Measurements from ENCODE around the gene KRTAP17-1. TPM values are rescaled to one million over a fixed set of nuclear protein-coding genes. Genes with fewer than 3 reads are reported as not detected.

KRTAP17-1 gene
- polyA plus RNA-seq, 1 donor from 2014 or later = not detected

- TF ChIP-seq EZH2 (IDR thresholded peaks at IDR 0.05; ENCODE audit: borderline replicate concordance, insufficient read depth, low read length, poor library complexity, severe bottlenecking) (no peak), SMC3 (conservative IDR thresholded peaks at IDR 0.05; ENCODE audit: poor library complexity) (no peak), RAD21 (conservative IDR thresholded peaks at IDR 0.05) (no peak), POLR2AphosphoS5 (IDR thresholded peaks at IDR 0.05) (no peak), MXI1 (conservative IDR thresholded peaks at IDR 0.05; ENCODE audit: poor library complexity, severe bottlenecking) (no peak), CTCF (IDR thresholded peaks at IDR 0.05; ENCODE audit: poor library complexity, severe bottlenecking) (no peak), TAF1 (IDR thresholded peaks at IDR 0.05; ENCODE audit: low read depth) (no peak), REST (IDR thresholded peaks at IDR 0.05; ENCODE audit: borderline replicate concordance) (no peak), EP300 (conservative IDR thresholded peaks at IDR 0.05; ENCODE audit: poor library complexity, severe bottlenecking) (no peak)
- no peaks in the 10 kb centered on the region for H3K9me3 ChIP-seq (ENCODE audit: low read length)
- no peaks in the 10 kb centered on the region for H3K79me2 ChIP-seq (replicated peaks; ENCODE audit: insufficient read depth, low read length)
- H3K27me3 ChIP-seq (ENCODE audit: insufficient read depth, low read depth, low read length) = no peaks in the 10 kb centered on the region
- H4K20me1 ChIP-seq (ENCODE audit: insufficient read depth) = no peaks in the 10 kb centered on the region
- H2AFZ ChIP-seq (ENCODE audit: low read depth, low read length) = no peak overlapping the region
- H3K9me2 ChIP-seq (ENCODE audit: insufficient read depth, low read length) = no peaks in the 10 kb centered on the region
- H3F3A ChIP-seq (ENCODE audit: insufficient read depth, low read length, poor library complexity, severe bottlenecking) = no peaks in the 10 kb centered on the region
- H3K9ac ChIP-seq (ENCODE audit: low read length) = no peak overlapping the region
- H3K4me3 ChIP-seq (ENCODE audit: low read length) = no peak overlapping the region
- H3K27ac ChIP-seq (ENCODE audit: low read length) = no peak overlapping the region
- H3K4me2 ChIP-seq (ENCODE audit: low read length) = no peak overlapping the region
- H3K36me3 ChIP-seq (ENCODE audit: insufficient read depth, low read length) = no peaks in the 10 kb centered on the region
Observed at GRCh38 chr17:41287050-41287449, 28.5 kb downstream of the KRTAP17-1 start.

- no peak for TF ChIP-seq TAF1 (IDR thresholded peaks at IDR 0.05; ENCODE audit: low read depth)
- no peak for TF ChIP-seq CTCF (IDR thresholded peaks at IDR 0.05; ENCODE audit: poor library complexity, severe bottlenecking)
- TF ChIP-seq REST (IDR thresholded peaks at IDR 0.05; ENCODE audit: borderline replicate concordance) = no peak
- TF ChIP-seq MXI1 (conservative IDR thresholded peaks at IDR 0.05; ENCODE audit: poor library complexity, severe bottlenecking) = no peak
- no peak for TF ChIP-seq EZH2 (IDR thresholded peaks at IDR 0.05; ENCODE audit: borderline replicate concordance, insufficient read depth, low read length, poor library complexity, severe bottlenecking)
- no peak for TF ChIP-seq SMC3 (conservative IDR thresholded peaks at IDR 0.05; ENCODE audit: poor library complexity)
- TF ChIP-seq EP300 (conservative IDR thresholded peaks at IDR 0.05; ENCODE audit: poor library complexity, severe bottlenecking) = no peak
- no peak for TF ChIP-seq POLR2AphosphoS5 (IDR thresholded peaks at IDR 0.05)
- no peak for TF ChIP-seq RAD21 (conservative IDR thresholded peaks at IDR 0.05)
Observed at GRCh38 chr17:41284546-41284945, 31.0 kb downstream of the KRTAP17-1 start.

More at GRCh38 chr17:41284546-41284945, 31.0 kb downstream of the KRTAP17-1 start:
- H3F3A ChIP-seq (ENCODE audit: insufficient read depth, low read length, poor library complexity, severe bottlenecking) = no peaks in the 10 kb centered on the region
- H3K4me3 ChIP-seq (ENCODE audit: low read length) = no peak overlapping the region
- H3K4me2 ChIP-seq (ENCODE audit: low read length) = no peak overlapping the region
- H3K36me3 ChIP-seq (ENCODE audit: insufficient read depth, low read length) = no peaks in the 10 kb centered on the region
- H3K9me3 ChIP-seq (ENCODE audit: low read length) = no peaks in the 10 kb centered on the region
- no peak overlapping the region for H3K9ac ChIP-seq (ENCODE audit: low read length)
- no peak overlapping the region for H3K27ac ChIP-seq (ENCODE audit: low read length)
- no peak overlapping the region for H2AFZ ChIP-seq (ENCODE audit: low read depth, low read length)
- H4K20me1 ChIP-seq (ENCODE audit: insufficient read depth) = no peaks in the 10 kb centered on the region
- H3K79me2 ChIP-seq (replicated peaks; ENCODE audit: insufficient read depth, low read length) = no peaks in the 10 kb centered on the region
- H3K27me3 ChIP-seq (ENCODE audit: insufficient read depth, low read depth, low read length) = no peaks in the 10 kb centered on the region
- H3K9me2 ChIP-seq (ENCODE audit: insufficient read depth, low read length) = no peaks in the 10 kb centered on the region
